ENCODE data around the gene PPM1B.

- no peak for TF ChIP-seq CTCF (IDR thresholded peaks at IDR 0.05; ENCODE audit: low read depth, low read length, poor library complexity, severe bottlenecking)
- TF ChIP-seq EZH2phosphoT487 (IDR thresholded peaks at IDR 0.05; ENCODE audit: borderline replicate concordance, low read length) = no peak
Observed at GRCh38 chr2:44178950-44179349, 10.3 kb downstream of the PPM1B start.
